Nephron (organoid): ENCODE results near the gene ZNF432.
"Not testable (repeated sequence)": the region's sequence is repeated elsewhere in the genome, so short reads cannot be mapped to it uniquely, and the experiment has no call there.

ENCODE experiments used
- H3K27ac Mint-ChIP-seq, 3 experiments: 2 replicates each; pipeline ENCODE4 v1.8.0; 2020; ENCODE audit warnings: mixed read lengths in 3 of 3, mild to moderate bottlenecking in 2 of 3, moderate library complexity in 1 of 3
- H3K27me3 Mint-ChIP-seq: 2 replicates; pipeline ENCODE4 v1.8.0; 2021; ENCODE audit warnings: low read depth, mild to moderate bottlenecking, moderate library complexity, mixed read lengths
- H3K36me3 Mint-ChIP-seq: 2 replicates; pipeline ENCODE4 v1.8.0; 2020; ENCODE audit warnings: low read depth, mixed read lengths
- H3K4me1 Mint-ChIP-seq: 2 replicates; pipeline ENCODE4 v1.8.0; 2020; ENCODE audit warnings: mixed read lengths
- H3K4me3 Mint-ChIP-seq, 3 experiments: 2 replicates each; pipeline ENCODE4 v1.8.0; 2020; ENCODE audit warnings: mild to moderate bottlenecking in 3 of 3, mixed read lengths in 3 of 3, moderate library complexity in 2 of 3
- H3K9me3 Mint-ChIP-seq: 2 replicates; pipeline ENCODE4 v1.8.0; 2020; ENCODE audit warnings: mixed read lengths
- TF ChIP-seq, protein P1 (sequence below), 3 experiments: fragments of 200-600 bp; sonication (generic); IDR thresholded peaks; one replicate each; pipeline ENCODE4 v1.5.0; 2021; ENCODE audit warnings: antibody characterized with exemption in 3 of 3; ENCODE audit not compliant: unreplicated experiment in 3 of 3

ZNF432 gene

DNA sequence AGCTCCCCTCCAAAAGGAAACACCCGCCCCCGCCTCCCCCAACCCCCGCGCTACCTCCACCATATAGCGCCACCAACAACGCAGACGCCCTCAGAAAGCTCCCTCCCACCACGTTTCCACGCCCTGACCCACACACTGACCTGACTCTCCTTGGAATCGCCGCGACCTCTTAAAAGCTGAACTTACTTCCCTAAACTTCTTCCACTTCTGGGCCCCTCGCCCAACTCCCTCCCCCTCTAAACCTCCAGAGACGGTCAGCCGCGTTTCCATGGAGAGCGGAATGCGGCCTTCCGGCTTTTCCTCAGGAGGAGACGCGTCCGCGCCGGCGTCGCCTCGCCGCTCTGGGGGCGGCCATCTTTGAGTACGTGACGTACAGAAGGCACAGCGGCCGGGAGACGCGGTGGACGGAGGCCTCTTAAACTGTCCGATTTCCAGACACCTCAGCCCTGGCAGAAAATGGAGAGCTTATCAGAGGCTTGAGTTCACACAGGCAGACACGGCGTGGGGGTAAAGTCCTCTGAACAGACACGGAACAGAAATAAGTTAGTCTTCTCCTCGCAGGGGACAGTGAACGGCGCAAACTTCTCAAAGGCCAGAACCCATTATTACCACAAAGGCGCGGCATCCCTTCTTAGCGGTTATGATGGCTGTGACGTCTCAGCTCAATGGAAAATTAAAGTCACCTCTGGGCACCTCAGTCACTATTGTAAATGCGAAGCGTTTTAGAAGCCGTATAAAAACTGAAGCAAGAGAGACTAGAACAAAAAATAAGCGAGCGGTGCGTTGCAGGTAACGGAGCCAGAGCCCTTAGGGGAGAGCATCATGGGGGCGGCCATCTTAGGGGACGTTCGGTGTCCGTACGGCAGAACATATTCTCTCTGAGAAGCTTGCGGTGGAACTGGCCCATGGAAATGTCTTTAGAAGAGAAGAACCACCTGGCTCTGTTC, at the start of gene ZNF432:
Gene ZNF432 (minus strand): TSS at position 284 of the 947 bp plus-strand sequence. CDS start 1,970 bp downstream, outside the sequence.
- peaks cover 6% of the 10 kb centered on the region for H3K4me1 Mint-ChIP-seq

DNA sequence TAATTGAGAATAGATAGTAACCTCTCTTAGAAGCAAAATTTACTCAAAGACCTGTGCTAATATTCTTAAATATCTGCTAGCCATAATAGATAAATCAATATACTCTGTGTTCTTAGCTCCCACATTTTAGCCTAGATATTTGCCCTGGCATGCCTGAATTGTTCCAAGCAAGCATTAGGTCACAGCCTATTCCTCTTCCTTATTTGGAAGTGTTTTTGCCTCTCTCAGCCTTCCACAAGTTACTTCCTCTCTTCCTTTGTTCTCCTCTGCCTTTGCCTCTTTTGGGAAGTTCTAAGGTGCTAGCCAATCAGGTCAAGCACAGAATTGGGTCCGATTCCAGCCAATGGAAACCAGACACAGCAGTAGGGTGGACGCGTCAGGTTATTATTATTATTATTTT, 47.8 kb upstream of the ZNF432 start:
- H3K27me3 Mint-ChIP-seq: not testable (repeated sequence)
- peaks cover 13% of the 10 kb centered on the region for H3K4me1 Mint-ChIP-seq
- peak overlapping the region; percentile 94 to 95 (median 95) for H3K4me3 Mint-ChIP-seq
- peaks cover 44% of the 10 kb centered on the region for H3K36me3 Mint-ChIP-seq
- H3K9me3 Mint-ChIP-seq: peaks cover 70% of the 10 kb centered on the region
- H3K27ac Mint-ChIP-seq: peak overlapping the region in 1 of 3 experiments; percentile 48

More for the DNA sequence above, at the start of gene ZNF432:
- Mint-ChIP-seq H3K9me3 (peaks cover 61% of the 10 kb centered on the region), H3K4me3 (peak within 1 kb of the TSS; percentile 93 to 97 (median 94)), H3K27me3 (no peaks in the 10 kb centered on the region), H3K36me3 (peaks cover 93% of the 10 kb centered on the region), H3K27ac (peak within 1 kb of the TSS; percentile 99)
- TF ChIP-seq, protein P1, sequence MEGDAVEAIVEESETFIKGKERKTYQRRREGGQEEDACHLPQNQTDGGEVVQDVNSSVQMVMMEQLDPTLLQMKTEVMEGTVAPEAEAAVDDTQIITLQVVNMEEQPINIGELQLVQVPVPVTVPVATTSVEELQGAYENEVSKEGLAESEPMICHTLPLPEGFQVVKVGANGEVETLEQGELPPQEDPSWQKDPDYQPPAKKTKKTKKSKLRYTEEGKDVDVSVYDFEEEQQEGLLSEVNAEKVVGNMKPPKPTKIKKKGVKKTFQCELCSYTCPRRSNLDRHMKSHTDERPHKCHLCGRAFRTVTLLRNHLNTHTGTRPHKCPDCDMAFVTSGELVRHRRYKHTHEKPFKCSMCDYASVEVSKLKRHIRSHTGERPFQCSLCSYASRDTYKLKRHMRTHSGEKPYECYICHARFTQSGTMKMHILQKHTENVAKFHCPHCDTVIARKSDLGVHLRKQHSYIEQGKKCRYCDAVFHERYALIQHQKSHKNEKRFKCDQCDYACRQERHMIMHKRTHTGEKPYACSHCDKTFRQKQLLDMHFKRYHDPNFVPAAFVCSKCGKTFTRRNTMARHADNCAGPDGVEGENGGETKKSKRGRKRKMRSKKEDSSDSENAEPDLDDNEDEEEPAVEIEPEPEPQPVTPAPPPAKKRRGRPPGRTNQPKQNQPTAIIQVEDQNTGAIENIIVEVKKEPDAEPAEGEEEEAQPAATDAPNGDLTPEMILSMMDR (IDR thresholded peaks at IDR 0.05; ENCODE audit: unreplicated experiment in 3 of 3): no peak

DNA sequence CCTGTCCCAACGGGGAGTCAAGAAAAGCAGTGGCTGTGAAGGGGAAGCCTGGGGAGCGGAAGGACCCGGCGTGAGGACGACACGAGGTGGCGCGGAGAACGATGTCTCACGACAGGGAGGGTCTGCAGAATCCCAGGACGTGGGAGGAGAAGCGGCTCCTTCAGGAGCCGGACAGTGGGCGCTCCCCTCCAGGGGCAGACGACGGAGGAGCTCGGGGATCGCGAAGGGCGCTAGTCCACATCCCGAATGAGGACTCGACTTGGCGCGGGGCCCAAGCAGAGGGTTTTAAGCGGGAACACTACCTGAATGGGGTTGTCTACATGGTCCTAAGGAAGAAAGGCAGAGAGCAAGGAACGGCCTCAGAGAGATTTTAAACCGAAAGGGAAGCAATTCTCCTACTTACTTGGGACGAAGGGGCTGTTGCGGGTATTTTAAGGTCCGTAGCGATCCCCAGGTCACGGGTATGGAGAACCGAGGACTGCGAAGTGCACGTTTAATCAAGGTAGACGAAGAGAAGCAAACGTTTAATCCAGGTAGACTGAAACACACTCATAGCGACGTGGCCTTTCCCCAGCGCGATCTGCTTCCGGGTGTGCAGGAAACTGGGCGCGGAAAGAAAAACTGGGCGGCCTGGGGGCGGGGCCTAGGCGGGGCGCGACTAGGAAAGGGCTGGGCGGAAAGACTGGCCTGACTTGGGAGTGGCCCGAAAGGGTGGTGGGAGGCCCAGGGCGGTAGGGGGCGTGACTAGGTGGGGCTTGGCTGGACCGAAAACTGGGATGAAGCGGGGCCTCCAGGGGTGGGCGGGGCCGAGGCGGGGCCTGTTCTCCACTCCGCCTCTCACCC, 46.8 kb upstream of the ZNF432 start, which contains the start of gene ZNF841:
Gene ZNF841 (minus strand): TSS at position 594 of the 843 bp plus-strand sequence. CDS start 10,964 bp downstream, outside the sequence.
- Mint-ChIP-seq H3K27ac (peak within 1 kb of the TSS; percentile 81 to 95 (median 88)), H3K4me3 (peak within 1 kb of the TSS; percentile 94 to 95 (median 95)), H3K27me3 (no peaks in the 10 kb centered on the region), H3K36me3 (peaks cover 54% of the 10 kb centered on the region), H3K4me1 (peaks cover 13% of the 10 kb centered on the region), H3K9me3 (peaks cover 80% of the 10 kb centered on the region)
- TF ChIP-seq, protein P1 (IDR thresholded peaks at IDR 0.05; ENCODE audit: unreplicated experiment in 3 of 3): no peak

DNA sequence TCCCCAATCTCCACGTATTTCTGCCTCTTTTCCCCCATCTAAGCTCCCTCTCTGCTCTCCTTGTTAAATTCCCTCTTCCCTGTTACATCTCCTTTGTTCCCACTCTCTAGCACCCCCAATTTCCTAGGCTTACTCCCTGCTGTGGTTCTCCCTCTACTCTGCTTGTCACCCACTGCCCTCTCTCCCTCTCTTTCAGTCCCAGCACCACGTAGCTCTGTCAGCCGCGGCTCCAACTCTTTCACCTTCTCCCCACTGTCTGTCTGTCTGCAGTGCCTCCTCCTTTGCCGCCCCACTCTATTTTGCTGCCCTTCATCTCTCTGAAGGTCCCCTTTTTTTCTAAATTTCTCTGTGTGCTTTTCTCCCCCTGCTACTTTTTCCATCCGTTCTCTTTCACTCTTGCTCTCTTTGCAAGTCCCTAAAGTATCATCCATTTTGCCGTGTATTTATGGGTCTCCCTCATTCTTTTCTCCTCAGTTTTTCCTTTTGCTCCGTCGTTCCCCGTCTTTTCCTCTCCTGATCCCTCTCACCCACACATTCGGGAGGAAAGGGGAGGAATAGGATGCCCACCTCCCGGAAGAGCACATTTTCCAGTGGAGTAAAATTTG, 46.0 kb upstream of the ZNF432 start:
- peak overlapping the region; percentile 94 to 95 (median 95) for H3K4me3 Mint-ChIP-seq
- peaks cover 13% of the 10 kb centered on the region for H3K4me1 Mint-ChIP-seq
- H3K36me3 Mint-ChIP-seq: peaks cover 62% of the 10 kb centered on the region
- peaks cover 82% of the 10 kb centered on the region for H3K9me3 Mint-ChIP-seq
- peak overlapping the region; percentile 81 to 95 (median 88) for H3K27ac Mint-ChIP-seq
- TF ChIP-seq, protein P1 (IDR thresholded peaks at IDR 0.05; ENCODE audit: unreplicated experiment in 3 of 3): no peak
- H3K27me3 Mint-ChIP-seq: no peaks in the 10 kb centered on the region

- H3K36me3 Mint-ChIP-seq: peaks cover 100% of the 10 kb centered on the region
- no peaks in the 10 kb centered on the region for H3K4me1 Mint-ChIP-seq
- peaks cover 76% of the 10 kb centered on the region for H3K9me3 Mint-ChIP-seq
- TF ChIP-seq, protein P1 (IDR thresholded peaks at IDR 0.05; ENCODE audit: unreplicated experiment in 3 of 3): no peak
- no peak overlapping the region for H3K4me3 Mint-ChIP-seq
- H3K27ac Mint-ChIP-seq: no peak overlapping the region
- H3K27me3 Mint-ChIP-seq: no peaks in the 10 kb centered on the region
These were observed 37.8 kb upstream of the ZNF432 start for GRCh38 chr19:52086481-52086880.
